Adrenal gland (tissue), 12 donors: ENCODE data around the gene NPSR1. TPM values are rescaled to one million over a fixed set of nuclear protein-coding genes. Genes with fewer than 3 reads are reported as not detected.

Experiments used
- DNase-seq, 7 donors: peaks; one replicate each; pipeline ENCODE4 v3.0.0-alpha.2; 2019 to 2020
- H3K27ac ChIP-seq, 5 donors: fragments of 200-600 bp; sonication (generic) in 4 of 5; 1 replicate in 3 of 5; 2 replicates in 2 of 5; pipeline versions ENCODE4 v1.5.1 to v1.8.0; 2016 to 2020; ENCODE audit warnings: mild to moderate bottlenecking in 1 of 5
- H3K27me3 ChIP-seq: fragments of 200-600 bp; 2 replicates; pipeline ENCODE4 v1.8.0; 2021
- H3K36me3 ChIP-seq, 2 donors: fragments of 200-600 bp; replicated peaks in 1 of 2; 1 replicate in 1 of 2; 2 replicates in 1 of 2; pipeline versions ENCODE4 v1.5.1 to v1.8.0; 2018 to 2022
- H3K4me1 ChIP-seq, 2 donors: fragments of 200-600 bp; replicated peaks in 1 of 2; 1 replicate in 1 of 2; 2 replicates in 1 of 2; pipeline versions ENCODE4 v1.5.1 to v1.8.0; 2018 to 2021
- H3K4me3 ChIP-seq, 4 donors: fragments of 200-600 bp; sonication (generic) in 3 of 4; one replicate each; pipeline ENCODE4 v1.5.1; 2016 to 2018
- H3K9me3 ChIP-seq, 3 donors: fragments of 200-600 bp; sonication (generic) in 1 of 3; replicated peaks in 1 of 3; 1 replicate in 2 of 3; 2 replicates in 1 of 3; pipeline versions ENCODE4 v1.5.1 to v1.8.0; 2016 to 2021
- POLR2A ChIP-seq, 2 donors: fragments of 450-650 bp; IDR thresholded peaks; one replicate each; pipeline ENCODE4 v1.6.1; 2017; ENCODE audit warnings: antibody characterized with exemption in 2 of 2, mild to moderate bottlenecking in 2 of 2, moderate library complexity in 1 of 2
- WGBS, 4 donors: extraction: QIAGEN DNeasy Blood & Tissue Kit in 2 of 4; methylation state at CpG; one replicate each; pipeline versions ENCODE4 v1.1.5 to v1.1.7; 2013 to 2017; 5-methylcytosine and 5-hydroxymethylcytosine counted together
- intact Hi-C, 2 donors: fragments of 100-400 bp; cut with DNase I; formaldehyde crosslinking; loops; one replicate each; pipeline versions ENCODE4 v1.14.1 to v1.15.0; 2022 to 2023
- polyA plus RNA-seq, 3 donors: library from polyadenylated mRNA; stranded (reverse); fragments of 200-250 nt in 2 of 3; fragments of 350-450 nt in 1 of 3; fragmentation: Illumina TruSeq in 1 of 3; extraction: RNeasy Lipid Tissue Mini Kit (QIAGEN cat#74804) in 1 of 3; gene quantifications; one replicate each; pipeline ENCODE4 v1.2.3, GENCODE V29; 2013 to 2014
- total RNA-seq, 9 donors: library from RNA; depleted of rRNA in 4 of 9; stranded (reverse); fragments of >200 nt in 4 of 9; fragments of 120-200 nt in 1 of 9; fragmentation: NEBNext Ultra II Directional in 1 of 9; extraction: Animal tissue kit (Norgen Biotek cat#: 25700) in 1 of 9; gene quantifications; one replicate each; pipeline versions ENCODE4 v1.1.0 to v1.2.4, GENCODE V29; 2013 to 2023
- TF ChIP-seq, protein P1 (sequence below), 6 experiments: fragments of 450-650 bp in 4 of 6; fragments of 200-600 bp in 2 of 6; sonication (generic) in 1 of 6; IDR thresholded peaks; 1 replicate in 5 of 6; 2 replicates in 1 of 6; pipeline versions ENCODE4 v1.5.1 to v1.8.0; 2016 to 2021; ENCODE audit warnings: antibody characterized with exemption in 6 of 6, mild to moderate bottlenecking in 2 of 6, moderate library complexity in 1 of 6
- donor health status: healthy with polysubstance abuse.
- donor health status: Bipolar disorder and iron deficiency.
- donor health status: DM: yes; HTN: yes; CAD: no.
- donor health status: DM: no; HTN: no; CAD: no.
- donor health status: DM: no; HTN: no; CAD: no.
- donor health status: DM: yes; HTN: yes; CAD: no.

The NPSR1 gene
- total and polyA plus RNA-seq, 12 donors, result not detected

DNA sequence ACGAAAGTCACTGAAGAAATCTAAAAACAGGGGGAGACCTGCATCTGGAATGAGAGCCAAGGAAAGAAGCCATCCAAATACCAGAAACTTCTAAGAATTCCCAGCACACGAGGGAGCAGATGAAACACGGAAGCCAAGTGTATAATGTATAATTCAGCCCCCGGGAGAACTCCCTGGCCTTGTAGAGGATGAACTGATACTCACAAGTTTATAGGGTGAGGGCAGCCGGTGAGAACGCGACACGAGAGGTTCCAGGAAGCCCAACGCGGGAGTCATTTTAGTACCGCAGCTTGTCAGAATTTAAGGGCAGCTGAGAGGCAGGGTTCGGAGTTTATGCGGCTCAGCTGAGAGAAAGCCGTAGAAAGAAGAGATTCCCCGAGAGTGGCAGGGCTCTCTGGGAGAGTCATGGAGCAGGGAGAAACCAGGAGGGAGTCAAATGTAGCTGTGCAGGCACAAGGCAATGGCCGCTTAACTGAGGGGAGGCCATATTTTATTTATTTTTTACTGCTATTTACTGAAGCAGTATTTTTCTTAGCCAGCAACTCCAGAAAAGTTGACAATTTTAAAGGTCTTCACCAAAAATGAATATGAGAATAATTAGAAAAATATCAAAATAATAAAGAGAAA, 164.0 kb downstream of the NPSR1 start:
- no peaks in the 10 kb centered on the region for H3K27me3 ChIP-seq
- DNase-seq, result no peak
- no peaks in the 10 kb centered on the region for H3K36me3 ChIP-seq
- H3K4me3 ChIP-seq, result no peak overlapping the region
- TF ChIP-seq, protein P1, sequence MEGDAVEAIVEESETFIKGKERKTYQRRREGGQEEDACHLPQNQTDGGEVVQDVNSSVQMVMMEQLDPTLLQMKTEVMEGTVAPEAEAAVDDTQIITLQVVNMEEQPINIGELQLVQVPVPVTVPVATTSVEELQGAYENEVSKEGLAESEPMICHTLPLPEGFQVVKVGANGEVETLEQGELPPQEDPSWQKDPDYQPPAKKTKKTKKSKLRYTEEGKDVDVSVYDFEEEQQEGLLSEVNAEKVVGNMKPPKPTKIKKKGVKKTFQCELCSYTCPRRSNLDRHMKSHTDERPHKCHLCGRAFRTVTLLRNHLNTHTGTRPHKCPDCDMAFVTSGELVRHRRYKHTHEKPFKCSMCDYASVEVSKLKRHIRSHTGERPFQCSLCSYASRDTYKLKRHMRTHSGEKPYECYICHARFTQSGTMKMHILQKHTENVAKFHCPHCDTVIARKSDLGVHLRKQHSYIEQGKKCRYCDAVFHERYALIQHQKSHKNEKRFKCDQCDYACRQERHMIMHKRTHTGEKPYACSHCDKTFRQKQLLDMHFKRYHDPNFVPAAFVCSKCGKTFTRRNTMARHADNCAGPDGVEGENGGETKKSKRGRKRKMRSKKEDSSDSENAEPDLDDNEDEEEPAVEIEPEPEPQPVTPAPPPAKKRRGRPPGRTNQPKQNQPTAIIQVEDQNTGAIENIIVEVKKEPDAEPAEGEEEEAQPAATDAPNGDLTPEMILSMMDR (IDR thresholded peaks at IDR 0.05), result no peak
- no peak for TF ChIP-seq POLR2A (IDR thresholded peaks at IDR 0.05)
- no peak overlapping the region for H3K27ac ChIP-seq
- no peaks in the 10 kb centered on the region for H3K9me3 ChIP-seq
- H3K4me1 ChIP-seq, result no peaks in the 10 kb centered on the region
- 75 to 80% (median 78%) methylated on average over 16 of the region's 16 CpGs for WGBS, 4 donors
- intact Hi-C loops, result loop anchor here in 1 of 2 donors (10.0 kb wide), 2 partner anchors 147 to 213 kb away; partner anchors contain the start of gene DPY19L1

DNA sequence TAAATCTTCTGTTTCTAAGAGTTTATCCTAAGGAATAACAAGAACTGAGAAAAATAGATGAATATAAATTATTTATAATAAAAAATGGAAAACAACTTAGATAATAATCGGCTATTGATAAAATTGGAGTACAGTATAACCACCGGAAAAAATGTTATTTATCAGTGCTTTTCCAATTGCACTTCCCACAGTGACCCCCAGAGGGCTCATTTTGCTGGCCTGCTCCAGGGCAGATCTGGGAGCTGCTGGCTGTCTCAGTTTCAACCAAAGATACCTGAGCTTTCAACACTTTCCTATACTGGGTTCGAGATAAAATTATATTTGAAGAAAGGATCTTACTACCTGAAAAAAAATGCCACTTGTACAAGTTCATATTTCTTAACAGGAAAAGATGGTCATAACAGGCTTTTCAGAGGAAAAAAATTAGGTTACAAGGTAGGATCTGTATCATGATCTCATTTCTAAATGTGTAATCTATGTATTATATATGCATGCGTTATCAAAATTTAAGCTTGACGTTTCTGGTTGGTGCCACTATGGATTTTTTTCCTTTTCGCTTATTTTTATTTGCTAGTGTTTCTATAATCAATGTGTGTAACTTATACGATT, 165.7 kb downstream of the NPSR1 start:
- Histone ChIP-seq H3K36me3 (no peaks in the 10 kb centered on the region), H3K27ac (no peak overlapping the region), H3K4me3 (no peak overlapping the region), H3K4me1 (no peaks in the 10 kb centered on the region), H3K27me3 (no peaks in the 10 kb centered on the region), H3K9me3 (no peaks in the 10 kb centered on the region)
- peak; percentile 55 to 83 (median 69) for DNase-seq
- WGBS, 4 donors, result 32 to 54% (median 45%) methylated on average over 7 of the region's 7 CpGs
- intact Hi-C loops, result loop anchor here in 1 of 2 donors (10.0 kb wide), 2 partner anchors 149 to 211 kb away; partner anchors contain the start of gene DPY19L1
- TF ChIP-seq, protein P1 (IDR thresholded peaks at IDR 0.05), result peak; percentile 51 to 95 (median 77)
- TF ChIP-seq POLR2A (IDR thresholded peaks at IDR 0.05), result no peak

DNA sequence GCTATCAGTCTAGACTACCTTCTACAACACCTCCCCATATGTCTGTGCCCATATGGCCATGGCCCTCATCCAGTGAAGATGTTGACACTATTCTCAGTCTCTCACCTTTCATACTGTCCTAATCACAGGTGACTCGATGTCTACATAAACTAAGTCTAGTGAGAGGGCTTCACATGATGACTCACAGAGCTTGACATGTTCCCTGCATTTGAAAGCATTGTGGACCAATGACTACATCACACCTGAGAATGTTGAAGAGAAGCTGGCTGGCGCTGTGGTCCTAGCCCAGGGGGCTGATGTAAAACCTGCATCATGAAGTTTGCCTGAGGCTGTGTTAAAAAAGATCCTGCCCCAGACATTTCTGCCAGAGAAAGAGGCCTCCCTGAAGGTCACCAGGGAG, 167.2 kb downstream of the NPSR1 start:
- H3K27ac ChIP-seq, result no peak overlapping the region
- TF ChIP-seq, protein P1 (IDR thresholded peaks at IDR 0.05), result no peak
- TF ChIP-seq POLR2A (IDR thresholded peaks at IDR 0.05), result no peak
- no peak for DNase-seq
- H3K4me3 ChIP-seq, result no peak overlapping the region
- no peaks in the 10 kb centered on the region for H3K27me3 ChIP-seq
- no peaks in the 10 kb centered on the region for H3K36me3 ChIP-seq
- WGBS, 4 donors, result 85 to 100% (median 89%) methylated on average over 1 to 2 of the region's 2 CpGs
- intact Hi-C loops, result loop anchor here in 1 of 2 donors (10.0 kb wide), 2 partner anchors 150 to 210 kb away; partner anchors contain the start of gene DPY19L1
- H3K4me1 ChIP-seq, result no peaks in the 10 kb centered on the region
- no peaks in the 10 kb centered on the region for H3K9me3 ChIP-seq

DNA sequence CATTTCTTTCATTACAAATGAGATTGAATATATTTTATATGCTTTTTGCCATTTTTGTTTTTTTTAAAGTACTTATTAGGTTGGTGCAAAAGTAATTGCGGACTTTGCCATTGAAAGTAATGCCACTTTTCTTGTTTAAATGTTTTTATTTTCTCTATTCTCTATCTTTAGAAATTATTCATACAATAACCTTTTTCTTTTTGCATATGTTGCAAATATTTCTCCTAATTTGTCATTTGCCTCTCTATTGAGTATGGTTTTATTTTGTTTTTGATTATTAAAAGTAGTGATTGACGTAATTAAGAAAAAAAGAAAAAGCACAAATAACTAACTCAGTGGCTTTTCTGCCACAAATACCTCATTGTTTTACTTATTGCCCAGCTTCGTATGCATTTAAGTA, 172.4 kb downstream of the NPSR1 start:
- H3K9me3 ChIP-seq, result no peaks in the 10 kb centered on the region
- no peak overlapping the region for H3K4me3 ChIP-seq
- H3K27me3 ChIP-seq, result no peaks in the 10 kb centered on the region
- no peak for DNase-seq
- intact Hi-C loops, result no loop called here
- 74 to 84% (median 81%) methylated on average over 3 of the region's 3 CpGs for WGBS, 4 donors
- H3K36me3 ChIP-seq, result no peaks in the 10 kb centered on the region
- TF ChIP-seq POLR2A (IDR thresholded peaks at IDR 0.05), result no peak
- TF ChIP-seq, protein P1 (IDR thresholded peaks at IDR 0.05), result no peak
- no peaks in the 10 kb centered on the region for H3K4me1 ChIP-seq
- H3K27ac ChIP-seq, result no peak overlapping the region
